BLaER1 (cell line): ENCODE results near the gene QPCTL.
"Not testable (repeated sequence)": the region's sequence is repeated elsewhere in the genome, so short reads cannot be mapped to it uniquely, and the experiment has no call there.

ENCODE experiments used
- H3K27ac ChIP-seq: shearing (Covaris generic); formaldehyde crosslinking; 2 replicates; pipeline ENCODE4 v1.8.1; 2022
- H3K27me3 ChIP-seq: shearing (Covaris generic); formaldehyde crosslinking; 2 replicates; pipeline ENCODE4 v1.8.1; 2022
- H3K36me3 ChIP-seq: shearing (Covaris generic); formaldehyde crosslinking; 2 replicates; pipeline ENCODE4 v1.8.1; 2022
- H3K4me1 ChIP-seq: shearing (Covaris generic); formaldehyde crosslinking; 2 replicates; pipeline ENCODE4 v1.8.1; 2022
- H3K4me2 ChIP-seq: shearing (Covaris generic); formaldehyde crosslinking; 2 replicates; pipeline ENCODE4 v1.8.1; 2022
- H3K4me3 ChIP-seq: shearing (Covaris generic); formaldehyde crosslinking; 2 replicates; pipeline ENCODE4 v1.8.1; 2022
- H3K9ac ChIP-seq: shearing (Covaris generic); formaldehyde crosslinking; 2 replicates; pipeline ENCODE4 v1.8.1; 2022
- H3K9me3 ChIP-seq: shearing (Covaris generic); formaldehyde crosslinking; 2 replicates; pipeline ENCODE4 v1.8.1; 2022
- H4K20me1 ChIP-seq: shearing (Covaris generic); formaldehyde crosslinking; 2 replicates; pipeline ENCODE4 v1.8.1; 2022
- Cebpa-rat ChIP-seq: shearing (Covaris generic); IDR thresholded peaks from 2 replicates; pipeline ENCODE4 v1.8.1; 2022

Gene QPCTL

GRCh38 chr19:45716359-45717130 is 24.1 kb downstream of the QPCTL start:
- peak overlapping the region; percentile 82 for H3K4me3 ChIP-seq
- H3K4me1 ChIP-seq: peaks cover 30% of the 10 kb centered on the region
- peak overlapping the region; percentile 90 for H3K9ac ChIP-seq
- peak overlapping the region; percentile 86 for H3K27ac ChIP-seq
- H3K4me2 ChIP-seq: peak overlapping the region; percentile 95
- H3K27me3 ChIP-seq: no peaks in the 10 kb centered on the region
- peaks cover 34% of the 10 kb centered on the region for H4K20me1 ChIP-seq
- TF ChIP-seq Cebpa-rat: no peak
- peaks cover 48% of the 10 kb centered on the region for H3K36me3 ChIP-seq
- H3K9me3 ChIP-seq: no peaks in the 10 kb centered on the region

- Histone ChIP-seq H3K36me3 (peaks cover 48% of the 10 kb centered on the region), H3K9me3 (no peaks in the 10 kb centered on the region), H3K4me2 (peak overlapping the region; percentile 95), H3K4me3 (peak overlapping the region; percentile 82), H3K4me1 (peaks cover 30% of the 10 kb centered on the region), H3K9ac (peak overlapping the region; percentile 90), H3K27me3 (no peaks in the 10 kb centered on the region), H4K20me1 (peaks cover 26% of the 10 kb centered on the region), H3K27ac (peak overlapping the region; percentile 86)
- no peak for TF ChIP-seq Cebpa-rat
Observed at GRCh38 chr19:45717131-45717982, 24.9 kb downstream of the QPCTL start.

GRCh38 chr19:45717983-45718650 is 25.7 kb downstream of the QPCTL start:
- peak overlapping the region; percentile 73 for H3K27ac ChIP-seq
- H3K9me3 ChIP-seq: no peaks in the 10 kb centered on the region
- peak overlapping the region; percentile 63 for H3K9ac ChIP-seq
- peaks cover 21% of the 10 kb centered on the region for H4K20me1 ChIP-seq
- H3K4me2 ChIP-seq: peak overlapping the region; percentile 84
- peaks cover 48% of the 10 kb centered on the region for H3K36me3 ChIP-seq
- no peak for TF ChIP-seq Cebpa-rat
- H3K4me1 ChIP-seq: peaks cover 30% of the 10 kb centered on the region
- H3K4me3 ChIP-seq: peak overlapping the region; percentile 82
- H3K27me3 ChIP-seq: no peaks in the 10 kb centered on the region

- not testable (repeated sequence) for H3K4me2 ChIP-seq, H3K27ac ChIP-seq, H3K27me3 ChIP-seq, H3K9me3 ChIP-seq, H3K9ac ChIP-seq, H3K4me3 ChIP-seq
- Histone ChIP-seq H3K36me3 (peaks cover 52% of the 10 kb centered on the region), H3K4me1 (peaks cover 26% of the 10 kb centered on the region), H4K20me1 (peaks cover 26% of the 10 kb centered on the region)
Observed at GRCh38 chr19:45720065-45720464, 27.6 kb downstream of the QPCTL start.

GRCh38 chr19:45728683-45729082 is 36.2 kb downstream of the QPCTL start:
- peaks cover 33% of the 10 kb centered on the region for H3K4me1 ChIP-seq
- not testable (repeated sequence) for H3K9me3 ChIP-seq, H3K4me3 ChIP-seq, H3K27ac ChIP-seq, H3K9ac ChIP-seq, H3K27me3 ChIP-seq
- peak overlapping the region; percentile 96; the same call in 1 of the 2 replicates for H3K4me2 ChIP-seq
- peaks cover 27% of the 10 kb centered on the region for H3K36me3 ChIP-seq
- peaks cover 58% of the 10 kb centered on the region for H4K20me1 ChIP-seq

GRCh38 chr19:45729800-45730290 is 37.4 kb downstream of the QPCTL start:
- Histone ChIP-seq H3K27ac (peak overlapping the region; percentile 72), H4K20me1 (peaks cover 47% of the 10 kb centered on the region), H3K36me3 (peaks cover 24% of the 10 kb centered on the region; the same call in 1 of the 2 replicates)

GRCh38 chr19:45730368-45731288 is 38.2 kb downstream of the QPCTL start, which contains the start of gene FBXO46:
Gene FBXO46, minus strand, starts transcription at chr19:45730896. Its CDS starts 17,401 bp downstream, at chr19:45713495.
- Histone ChIP-seq H3K4me1 (peaks cover 33% of the 10 kb centered on the region), H3K36me3 (peaks cover 16% of the 10 kb centered on the region; the same call in 1 of the 2 replicates), H3K4me3 (peak within 1 kb of the TSS; percentile 81), H3K27ac (peak within 1 kb of the TSS; percentile 72), H3K4me2 (peak within 1 kb of the TSS; percentile 96), H4K20me1 (peaks cover 39% of the 10 kb centered on the region), H3K27me3 (no peaks in the 10 kb centered on the region), H3K9ac (peak within 1 kb of the TSS; percentile 92), H3K9me3 (no peaks in the 10 kb centered on the region)
- TF ChIP-seq Cebpa-rat: no peak

More at GRCh38 chr19:45729800-45730290, 37.4 kb downstream of the QPCTL start:
- Histone ChIP-seq H3K4me3 (peak overlapping the region; percentile 81), H3K9ac (peak overlapping the region; percentile 92), H3K4me1 (peaks cover 33% of the 10 kb centered on the region), H3K27me3 (no peaks in the 10 kb centered on the region), H3K9me3 (no peaks in the 10 kb centered on the region), H3K4me2 (peak overlapping the region; percentile 96)
- TF ChIP-seq Cebpa-rat: no peak

GRCh38 chr19:45733160-45733810 is 40.8 kb downstream of the QPCTL start, which contains the start of gene MEIOSIN:
Gene MEIOSIN, plus strand, starts transcription at chr19:45733439. Its CDS starts 1,938 bp downstream, at chr19:45735377.
- Histone ChIP-seq H3K4me1 (peaks cover 27% of the 10 kb centered on the region), H3K4me3 (no peak within 1 kb of the TSS)

More at GRCh38 chr19:45733160-45733810, 40.8 kb downstream of the QPCTL start, which contains the start of gene MEIOSIN:
- Histone ChIP-seq H4K20me1 (peaks cover 18% of the 10 kb centered on the region; the same call in 1 of the 2 replicates), H3K36me3 (no peaks in the 10 kb centered on the region), H3K9me3 (no peaks in the 10 kb centered on the region), H3K27me3 (no peaks in the 10 kb centered on the region), H3K4me2 (no peak within 1 kb of the TSS), H3K27ac (no peak within 1 kb of the TSS), H3K9ac (no peak within 1 kb of the TSS)
- TF ChIP-seq Cebpa-rat: no peak
